ENCODE data around the gene CLEC2L.

CLEC2L gene

GRCh38 chr7:139570626-139571025, 47.1 kb downstream of the CLEC2L start:
- ATAC-seq (ENCODE audit: insufficient read depth, low read depth): no peak
- H3K4me1 ChIP-seq (ENCODE audit: insufficient read depth, low read length): no peaks in the 10 kb centered on the region

GRCh38 chr7:139571190-139571589, 47.7 kb downstream of the CLEC2L start:
- Histone ChIP-seq H3K4me2 (ENCODE audit: insufficient read depth, low read length) (no peak overlapping the region), H3K79me2 (ENCODE audit: insufficient read depth, low read length) (no peaks in the 10 kb centered on the region), H3K27me3 (ENCODE audit: insufficient read depth, low read length, poor library complexity) (no peaks in the 10 kb centered on the region), H2AFZ (ENCODE audit: low read depth, low read length) (no peak overlapping the region), H3K9ac (ENCODE audit: low read depth, low read length) (no peak overlapping the region), H3K36me3 (ENCODE audit: insufficient read depth, low read length) (peaks cover 3% of the 10 kb centered on the region; the same call in 1 of the 2 replicates), H3K4me3 (ENCODE audit: low read depth in 1 of 2, low read length in 2 of 2) (no peak overlapping the region), H3K4me1 (ENCODE audit: insufficient read depth, low read length) (no peaks in the 10 kb centered on the region), H4K20me1 (ENCODE audit: insufficient read depth, low read length) (no peaks in the 10 kb centered on the region), H3K9me3 (ENCODE audit: insufficient read depth, low read length, severe bottlenecking) (no peaks in the 10 kb centered on the region), H3K27ac (ENCODE audit: low read length) (no peak overlapping the region)
- TF ChIP-seq CTCF (IDR thresholded peaks at IDR 0.05; ENCODE audit: borderline replicate concordance, extremely low read depth, low read length, poor library complexity, severe bottlenecking) (no peak), EZH2 (IDR thresholded peaks at IDR 0.05; ENCODE audit: borderline replicate concordance, low read depth, low read length, severe bottlenecking) (no peak)
- DNase-seq (no peak), ATAC-seq (ENCODE audit: insufficient read depth, low read depth) (no peak)

More at GRCh38 chr7:139570626-139571025, 47.1 kb downstream of the CLEC2L start:
- H3K27me3 ChIP-seq (ENCODE audit: insufficient read depth, low read length, poor library complexity): no peaks in the 10 kb centered on the region
- H3K9me3 ChIP-seq (ENCODE audit: insufficient read depth, low read length, severe bottlenecking): no peaks in the 10 kb centered on the region
- no peak overlapping the region for H3K4me2 ChIP-seq (ENCODE audit: insufficient read depth, low read length)
- peaks cover 3% of the 10 kb centered on the region; the same call in 1 of the 2 replicates for H3K36me3 ChIP-seq (ENCODE audit: insufficient read depth, low read length)
- TF ChIP-seq EZH2 (IDR thresholded peaks at IDR 0.05; ENCODE audit: borderline replicate concordance, low read depth, low read length, severe bottlenecking): no peak
- TF ChIP-seq CTCF (IDR thresholded peaks at IDR 0.05; ENCODE audit: borderline replicate concordance, extremely low read depth, low read length, poor library complexity, severe bottlenecking): no peak
- H3K4me3 ChIP-seq (ENCODE audit: low read depth in 1 of 2, low read length in 2 of 2): no peak overlapping the region
- H3K79me2 ChIP-seq (ENCODE audit: insufficient read depth, low read length): no peaks in the 10 kb centered on the region
- H4K20me1 ChIP-seq (ENCODE audit: insufficient read depth, low read length): no peaks in the 10 kb centered on the region
- DNase-seq: no peak
- no peak overlapping the region for H3K9ac ChIP-seq (ENCODE audit: low read depth, low read length)
- H2AFZ ChIP-seq (ENCODE audit: low read depth, low read length): no peak overlapping the region
- no peak overlapping the region for H3K27ac ChIP-seq (ENCODE audit: low read length)

GRCh38 chr7:139571651-139572050, 48.2 kb downstream of the CLEC2L start:
- TF ChIP-seq EZH2 (IDR thresholded peaks at IDR 0.05; ENCODE audit: borderline replicate concordance, low read depth, low read length, severe bottlenecking) (no peak), CTCF (IDR thresholded peaks at IDR 0.05; ENCODE audit: borderline replicate concordance, extremely low read depth, low read length, poor library complexity, severe bottlenecking) (no peak)
- DNase-seq: no peak
- H3K4me1 ChIP-seq (ENCODE audit: insufficient read depth, low read length): no peaks in the 10 kb centered on the region
- H3K9me3 ChIP-seq (ENCODE audit: insufficient read depth, low read length, severe bottlenecking): no peaks in the 10 kb centered on the region
- peaks cover 3% of the 10 kb centered on the region; the same call in 1 of the 2 replicates for H3K36me3 ChIP-seq (ENCODE audit: insufficient read depth, low read length)
- H2AFZ ChIP-seq (ENCODE audit: low read depth, low read length): no peak overlapping the region
- no peak overlapping the region for H3K9ac ChIP-seq (ENCODE audit: low read depth, low read length)
- H3K27ac ChIP-seq (ENCODE audit: low read length): no peak overlapping the region
- H3K79me2 ChIP-seq (ENCODE audit: insufficient read depth, low read length): no peaks in the 10 kb centered on the region
- H4K20me1 ChIP-seq (ENCODE audit: insufficient read depth, low read length): no peaks in the 10 kb centered on the region
- H3K4me3 ChIP-seq (ENCODE audit: low read depth in 1 of 2, low read length in 2 of 2): no peak overlapping the region
- ATAC-seq (ENCODE audit: insufficient read depth, low read depth): no peak
- no peak overlapping the region for H3K4me2 ChIP-seq (ENCODE audit: insufficient read depth, low read length)
- no peaks in the 10 kb centered on the region for H3K27me3 ChIP-seq (ENCODE audit: insufficient read depth, low read length, poor library complexity)

- Histone ChIP-seq H3K4me2 (ENCODE audit: insufficient read depth, low read length) (no peak overlapping the region), H3K9me3 (ENCODE audit: insufficient read depth, low read length, severe bottlenecking) (no peaks in the 10 kb centered on the region), H3K4me1 (ENCODE audit: insufficient read depth, low read length) (no peaks in the 10 kb centered on the region), H3K36me3 (ENCODE audit: insufficient read depth, low read length) (peaks cover 3% of the 10 kb centered on the region; the same call in 1 of the 2 replicates), H3K27ac (ENCODE audit: low read length) (no peak overlapping the region), H4K20me1 (ENCODE audit: insufficient read depth, low read length) (no peaks in the 10 kb centered on the region), H2AFZ (ENCODE audit: low read depth, low read length) (no peak overlapping the region), H3K79me2 (ENCODE audit: insufficient read depth, low read length) (no peaks in the 10 kb centered on the region), H3K27me3 (ENCODE audit: insufficient read depth, low read length, poor library complexity) (no peaks in the 10 kb centered on the region), H3K4me3 (ENCODE audit: low read depth in 1 of 2, low read length in 2 of 2) (no peak overlapping the region), H3K9ac (ENCODE audit: low read depth, low read length) (no peak overlapping the region)
- DNase-seq (no peak), ATAC-seq (ENCODE audit: insufficient read depth, low read depth) (no peak)
- no peak for TF ChIP-seq CTCF (IDR thresholded peaks at IDR 0.05; ENCODE audit: borderline replicate concordance, extremely low read depth, low read length, poor library complexity, severe bottlenecking)
Measured at GRCh38 chr7:139572071-139572470, 48.6 kb downstream of the CLEC2L start.

Data from DND-41 (cell line).